Mesodermal cell (in vitro differentiated cells): ENCODE results near the gene SRC.

Experiments
- H3K27ac ChIP-seq: 2 replicates; pipeline ENCODE4 v1.7.0; 2013; ENCODE audit warnings: mild to moderate bottlenecking, low read depth, low read length, moderate library complexity; ENCODE audit not compliant: severe bottlenecking
- H3K36me3 ChIP-seq: 2 replicates; pipeline ENCODE4 v1.7.1; 2013; ENCODE audit warnings: mild to moderate bottlenecking, low read length, moderate library complexity; ENCODE audit not compliant: control insufficient read depth, insufficient read depth
- H3K4me1 ChIP-seq: one replicate; pipeline ENCODE4 v1.7.1; 2013; ENCODE audit warnings: mild to moderate bottlenecking, low read length; ENCODE audit not compliant: insufficient read depth, control insufficient read depth, poor library complexity, severe bottlenecking
- H3K4me3 ChIP-seq: 2 replicates; pipeline ENCODE4 v1.7.0; 2013; ENCODE audit warnings: low read length, control low read depth, mild to moderate bottlenecking; ENCODE audit not compliant: insufficient read depth, poor library complexity, severe bottlenecking; ENCODE audit errors: extremely low read depth
- H3K9me3 ChIP-seq: 2 replicates; pipeline ENCODE4 v1.7.1; 2013; ENCODE audit warnings: mild to moderate bottlenecking, low read length, moderate library complexity; ENCODE audit not compliant: control insufficient read depth
- WGBS, 2 experiments: methylation state at CpG; one replicate each; pipeline ENCODE4 v1.1.5; 2013; ENCODE audit warnings: missing lambda C conversion rate in 2 of 2; ENCODE audit not compliant: insufficient coverage in 2 of 2; 5-methylcytosine and 5-hydroxymethylcytosine counted together

The SRC gene

DNA sequence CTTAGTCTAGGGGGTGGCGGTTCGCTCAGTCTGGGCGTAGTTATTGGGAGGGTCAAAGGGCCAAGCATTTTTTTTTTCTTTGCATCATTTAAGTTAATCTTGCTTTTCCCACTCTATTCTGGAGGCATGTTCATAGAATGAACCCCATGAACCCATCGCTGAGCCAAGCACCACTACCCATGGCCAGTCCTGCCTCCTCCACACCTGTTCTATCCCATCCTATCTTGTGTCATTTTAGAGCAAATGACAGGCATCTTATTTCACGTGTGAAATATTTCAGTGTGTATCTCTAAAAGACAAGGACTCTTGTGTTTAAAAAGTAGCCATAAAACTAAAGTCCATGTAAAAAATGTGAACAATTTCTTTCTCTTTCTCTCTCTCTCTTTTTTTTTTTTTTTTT, 13.9 kb downstream of the SRC start:
- no peak overlapping the region for H3K27ac ChIP-seq
- H3K4me1 ChIP-seq = peaks cover 15% of the 10 kb centered on the region

DNA sequence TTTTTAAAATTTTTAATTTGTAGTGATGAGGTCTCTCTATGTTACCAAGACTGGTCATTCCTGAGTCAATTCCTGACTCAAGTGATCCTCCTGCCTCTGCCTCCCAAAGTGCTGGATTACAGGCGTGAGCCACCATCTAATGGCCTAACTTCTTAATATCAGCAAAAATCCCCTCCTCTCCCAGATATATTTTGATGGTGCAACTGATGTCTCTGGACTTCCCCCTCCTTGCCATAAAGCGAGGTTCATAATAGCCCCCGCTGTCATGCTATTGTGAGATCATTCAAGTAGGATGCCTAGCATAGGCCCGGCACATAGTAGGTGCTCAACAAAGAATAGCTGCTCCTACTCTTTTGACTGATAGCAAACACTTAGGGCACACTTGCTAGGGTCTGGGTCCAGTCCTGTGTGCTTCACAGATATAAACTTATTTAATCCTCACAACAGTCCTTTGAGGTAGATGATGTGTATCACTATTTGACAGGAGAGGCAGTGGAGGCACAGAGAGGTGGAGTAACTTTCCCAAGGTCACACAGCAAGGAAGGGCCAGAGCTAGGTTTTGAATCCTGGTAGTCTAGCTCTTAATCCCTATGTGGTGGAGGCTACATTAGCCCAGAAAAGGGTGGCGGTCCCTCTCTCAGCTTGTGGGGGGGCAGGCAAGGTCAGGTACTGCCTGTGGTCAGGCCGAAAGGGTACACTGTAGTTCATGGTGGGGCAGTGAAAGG, 14.6 kb downstream of the SRC start:
- 92 to 95% methylated on average over 5 of the region's 6 CpGs for WGBS, 2 experiments
- H3K27ac ChIP-seq = no peak overlapping the region

More for the DNA sequence above, 13.9 kb downstream of the SRC start:
- H3K36me3 ChIP-seq = peaks cover 70% of the 10 kb centered on the region
- H3K4me3 ChIP-seq = no peak overlapping the region
- 100% methylated on average over 1 of the region's 5 CpGs; no CpG with 5 or more reads in 1 of the 2 experiments for WGBS, 2 experiments
- no peaks in the 10 kb centered on the region for H3K9me3 ChIP-seq

DNA sequence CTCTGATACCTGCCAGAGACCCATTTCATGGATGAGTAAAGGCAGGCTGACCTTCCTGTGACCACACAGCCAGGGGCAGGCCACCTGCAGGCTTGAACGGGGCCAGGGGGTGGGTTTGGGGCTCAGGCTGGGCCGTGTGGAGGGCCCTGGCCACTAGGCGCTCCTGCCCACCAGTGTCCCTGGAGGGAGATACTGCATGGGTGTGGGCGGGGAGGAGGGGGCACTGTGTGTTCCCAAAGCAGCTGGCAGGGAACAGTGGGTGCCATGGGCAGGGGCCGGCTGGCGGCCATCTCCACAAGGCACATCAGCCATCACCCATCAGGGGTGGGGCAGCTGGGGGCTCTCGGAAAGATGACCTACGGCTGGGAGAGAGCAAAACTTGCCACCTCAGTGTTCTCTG, 15.4 kb downstream of the SRC start:
- H3K4me3 ChIP-seq = no peak overlapping the region
- H3K9me3 ChIP-seq = no peaks in the 10 kb centered on the region
- H3K27ac ChIP-seq = no peak overlapping the region
- peaks cover 70% of the 10 kb centered on the region for H3K36me3 ChIP-seq
- 87 to 96% methylated on average over 4 to 6 of the region's 8 CpGs for WGBS, 2 experiments
- peaks cover 1% of the 10 kb centered on the region for H3K4me1 ChIP-seq

More for the DNA sequence above, 14.6 kb downstream of the SRC start:
- H3K36me3 ChIP-seq = peaks cover 70% of the 10 kb centered on the region
- peaks cover 9% of the 10 kb centered on the region for H3K4me1 ChIP-seq
- no peaks in the 10 kb centered on the region for H3K9me3 ChIP-seq
- no peak overlapping the region for H3K4me3 ChIP-seq

DNA sequence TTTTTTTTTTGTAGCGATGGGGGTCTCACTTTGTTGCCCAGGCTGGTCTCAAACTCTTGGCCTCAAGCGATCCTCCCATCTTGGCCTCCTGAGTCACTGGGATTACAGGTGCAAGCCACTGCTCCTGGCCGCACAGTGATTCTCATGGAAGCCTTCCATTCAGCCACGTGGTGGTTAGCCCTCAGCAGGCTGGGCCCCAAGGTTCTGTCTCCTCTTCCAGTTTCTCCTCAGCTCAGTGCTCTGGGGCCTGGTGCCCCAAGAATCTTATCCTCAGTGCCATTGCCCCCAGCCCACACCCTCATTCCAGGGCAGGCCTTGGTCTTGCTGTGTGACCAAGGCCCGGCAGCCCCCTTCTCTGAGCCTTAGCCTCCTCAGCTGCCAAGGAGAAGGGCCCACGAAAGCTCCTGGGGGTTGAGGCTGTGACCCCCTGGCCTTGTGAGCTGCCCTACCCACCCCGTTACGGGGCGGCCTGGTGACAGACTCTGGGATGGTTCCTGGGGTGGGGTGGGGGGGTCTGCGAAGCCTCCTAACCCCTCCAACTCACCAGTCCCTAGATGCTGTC, 16.4 kb downstream of the SRC start:
- H3K36me3 ChIP-seq = peaks cover 74% of the 10 kb centered on the region
- H3K4me1 ChIP-seq = no peaks in the 10 kb centered on the region
- WGBS, 2 experiments = 94 to 96% methylated on average over 5 to 9 of the region's 10 CpGs
- H3K27ac ChIP-seq = no peak overlapping the region
- H3K4me3 ChIP-seq = no peak overlapping the region
- H3K9me3 ChIP-seq = no peaks in the 10 kb centered on the region

DNA sequence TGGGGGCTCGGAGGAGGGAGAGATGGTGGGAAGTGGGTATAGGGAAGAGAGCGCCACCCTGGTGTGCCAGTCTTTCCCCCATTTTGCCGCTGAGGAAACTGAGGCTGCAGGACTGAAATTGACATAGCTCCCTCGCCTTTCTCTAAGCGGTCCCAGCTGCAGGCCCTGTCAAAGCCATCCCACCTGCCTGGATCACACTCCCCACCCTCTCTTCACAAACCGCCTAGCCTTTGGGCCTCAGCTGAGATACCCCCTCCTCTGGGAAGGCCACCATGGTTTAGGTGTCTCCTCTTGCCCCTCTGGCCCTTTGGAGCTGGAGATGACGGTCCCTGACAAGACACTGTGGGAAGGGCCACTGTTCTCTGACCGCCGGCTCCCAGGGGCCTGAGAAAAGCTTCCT, 16.9 kb downstream of the SRC start:
- Histone ChIP-seq H3K27ac (no peak overlapping the region), H3K4me3 (no peak overlapping the region), H3K36me3 (peaks cover 75% of the 10 kb centered on the region), H3K4me1 (no peaks in the 10 kb centered on the region), H3K9me3 (no peaks in the 10 kb centered on the region)
- WGBS, 2 experiments = 95 to 96% methylated on average over 7 to 8 of the region's 9 CpGs

DNA sequence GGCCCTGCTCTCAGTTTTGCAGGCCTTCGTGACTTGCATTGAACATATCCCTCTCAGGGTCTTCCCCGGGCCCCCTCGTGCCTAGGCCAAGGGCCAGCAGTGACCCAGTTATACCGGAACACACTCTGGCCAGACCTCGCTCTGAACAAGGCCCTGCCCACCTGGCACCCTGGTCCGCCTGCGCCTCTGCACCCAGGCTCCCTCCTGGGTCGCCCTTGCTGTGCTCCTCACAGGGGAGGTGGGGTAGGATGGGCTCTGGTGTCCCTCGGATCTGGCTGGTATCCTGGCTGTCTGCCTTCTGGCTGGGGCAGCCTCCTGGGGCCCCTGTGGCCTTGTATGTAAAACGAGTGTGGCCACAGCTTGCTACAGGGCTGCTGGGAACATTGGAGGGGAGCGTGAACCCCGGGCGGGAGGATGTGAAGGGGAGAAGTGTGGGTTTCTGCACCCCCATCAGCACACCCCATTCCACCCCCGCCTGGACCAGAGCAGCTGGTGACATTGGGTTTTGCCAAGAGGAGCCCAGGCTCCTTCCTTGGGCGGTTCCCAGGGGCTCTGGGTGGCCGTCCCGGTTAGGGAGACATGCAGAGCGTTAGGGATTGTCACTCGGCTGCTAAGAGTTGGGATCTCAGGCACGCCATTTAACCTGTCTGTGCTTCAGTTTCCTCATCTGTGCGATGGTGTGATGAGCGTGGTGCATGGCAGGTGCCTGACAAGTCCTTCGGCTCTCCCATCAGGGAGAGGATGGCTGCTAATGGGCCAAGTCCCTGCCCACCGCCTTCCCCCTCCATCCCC, 17.5 kb downstream of the SRC start:
- H3K36me3 ChIP-seq = peaks cover 74% of the 10 kb centered on the region
- H3K9me3 ChIP-seq = no peaks in the 10 kb centered on the region
- WGBS, 2 experiments = 93 to 97% methylated on average over 19 to 23 of the region's 24 CpGs
- H3K27ac ChIP-seq = peak overlapping the region; percentile 36
- no peak overlapping the region for H3K4me3 ChIP-seq
- no peaks in the 10 kb centered on the region for H3K4me1 ChIP-seq

DNA sequence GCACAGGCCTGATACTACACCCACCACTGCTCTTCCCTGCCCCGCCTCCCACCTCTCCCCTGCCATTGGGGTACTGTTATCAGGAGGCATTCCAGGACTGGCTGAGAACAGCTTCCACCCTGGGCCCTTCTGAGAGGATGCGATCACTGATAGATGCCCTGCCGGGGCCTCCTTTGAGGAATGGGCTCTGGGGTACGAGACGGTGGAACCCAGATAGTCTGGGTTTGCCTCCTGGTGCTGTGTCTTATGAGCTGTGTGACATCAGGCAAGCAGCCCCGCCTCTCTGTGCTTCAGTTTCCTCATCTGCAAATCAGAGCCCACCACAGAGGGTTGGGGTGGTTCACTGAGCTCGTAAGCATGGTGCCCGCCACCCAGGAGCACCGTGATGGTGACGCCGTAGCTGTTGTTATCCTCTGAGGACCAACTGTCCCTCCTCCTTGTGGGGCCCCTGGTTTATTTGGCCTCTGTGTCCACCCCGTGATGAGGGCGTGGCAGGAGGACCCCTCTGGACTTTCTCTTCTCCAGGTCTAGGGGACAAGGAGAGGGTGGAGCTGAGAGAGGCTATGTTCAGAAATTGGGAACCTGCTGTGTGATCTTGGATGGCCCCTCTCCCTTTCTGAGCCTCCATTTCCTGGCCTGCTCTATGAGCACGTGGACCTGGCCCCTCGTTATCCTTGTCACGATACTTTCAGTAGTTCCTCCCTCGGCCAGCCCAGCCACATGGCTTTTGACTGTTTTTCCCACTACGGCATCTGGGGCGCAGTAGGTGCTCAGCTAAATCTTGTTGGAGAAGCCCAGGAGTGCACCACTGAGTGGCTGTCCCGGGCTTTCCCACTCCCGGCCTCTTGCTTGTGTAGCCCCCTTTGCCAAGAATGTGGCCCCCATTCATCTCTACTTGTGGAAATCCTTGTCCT, 18.3 kb downstream of the SRC start:
- Histone ChIP-seq H3K36me3 (peaks cover 81% of the 10 kb centered on the region), H3K4me3 (no peak overlapping the region), H3K9me3 (no peaks in the 10 kb centered on the region), H3K27ac (no peak overlapping the region), H3K4me1 (no peaks in the 10 kb centered on the region)
- 95 to 96% methylated on average over 18 to 19 of the region's 21 CpGs for WGBS, 2 experiments

DNA sequence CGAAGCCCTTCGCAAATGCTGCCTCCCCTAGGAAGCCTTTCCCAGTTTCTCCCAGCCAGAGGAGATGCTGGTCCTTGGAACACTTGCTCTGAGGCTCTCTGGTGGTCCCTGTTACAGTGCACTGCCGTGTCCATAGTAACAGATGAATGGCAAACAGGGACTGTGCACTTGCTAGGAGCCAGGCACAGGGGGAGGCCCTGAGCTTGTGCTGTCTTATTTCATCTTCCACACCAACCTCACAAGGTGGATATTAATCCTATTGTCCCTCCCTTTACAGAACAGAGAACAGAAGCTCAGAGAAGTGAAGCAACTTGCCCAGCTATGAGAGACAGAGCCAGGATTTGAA, 19.0 kb downstream of the SRC start:
- 85 to 92% methylated on average over 3 of the region's 3 CpGs for WGBS, 2 experiments
- peaks cover 83% of the 10 kb centered on the region for H3K36me3 ChIP-seq

DNA sequence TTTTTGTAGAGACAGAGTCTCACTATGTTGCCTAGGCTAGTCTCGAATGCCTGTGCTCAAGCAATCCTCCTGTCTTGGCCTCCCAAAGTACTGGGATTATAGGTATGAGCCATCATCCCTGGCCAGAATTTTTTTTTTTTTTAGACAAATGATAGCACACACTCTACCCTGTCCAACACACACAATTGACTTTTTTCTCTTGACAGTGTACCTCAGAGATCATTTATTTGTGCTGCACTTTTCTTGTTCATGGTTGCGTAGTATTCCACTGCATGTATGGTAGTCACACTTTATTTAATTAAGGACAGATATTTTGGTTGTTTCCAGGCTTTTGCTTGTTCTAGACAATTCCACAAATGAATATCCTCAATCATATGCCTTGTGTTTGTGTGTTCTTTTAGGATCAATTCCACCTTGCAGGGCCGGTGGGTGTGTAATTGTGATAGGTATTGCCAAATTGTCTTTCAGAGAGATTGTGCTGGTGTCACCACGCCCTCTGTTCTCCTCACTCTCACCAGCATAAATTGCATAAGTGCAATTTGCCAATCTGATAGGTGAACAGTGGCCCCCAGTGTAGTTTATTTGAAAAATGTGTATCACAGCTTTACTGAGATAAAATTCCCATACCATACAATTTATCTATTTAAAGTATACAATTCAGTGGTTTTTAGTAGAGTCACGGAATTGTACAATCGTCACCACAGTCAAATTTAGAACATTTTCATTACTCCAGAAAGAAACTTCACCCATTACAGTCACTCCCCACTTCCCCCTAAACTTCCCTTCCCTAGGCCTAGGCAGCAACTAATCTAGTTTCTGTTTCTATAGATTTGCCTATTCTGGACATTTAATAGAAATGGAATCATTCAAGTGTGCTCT, 20.1 kb downstream of the SRC start:
- no peaks in the 10 kb centered on the region for H3K9me3 ChIP-seq
- no peak overlapping the region for H3K27ac ChIP-seq
- H3K4me3 ChIP-seq = no peak overlapping the region
- WGBS, 2 experiments = 100% methylated on average over 1 to 2 of the region's 6 CpGs
- peaks cover 81% of the 10 kb centered on the region for H3K36me3 ChIP-seq
- no peaks in the 10 kb centered on the region for H3K4me1 ChIP-seq

More for the DNA sequence above, 19.0 kb downstream of the SRC start:
- Histone ChIP-seq H3K9me3 (no peaks in the 10 kb centered on the region), H3K27ac (no peak overlapping the region), H3K4me3 (no peak overlapping the region), H3K4me1 (no peaks in the 10 kb centered on the region)
